K562 treated with DMSO at 1 percent for 4 hours (cell line): Measurements from ENCODE around the gene MARCHF10. TPM values are rescaled to one million over a fixed set of nuclear protein-coding genes. Genes with fewer than 3 reads are reported as not detected.

Experiments
- total RNA-seq: library from RNA; unstranded; fragments of 300-600 nt; gene quantifications from 2 replicates; pipeline ENCODE4 v1.2.3, GENCODE V29; 2022; ENCODE audit not compliant: insufficient read depth

The MARCHF10 gene
- not detected in 2 replicates for total RNA-seq

GRCh38 chr17:62807812-62808575, at the start of gene MARCHF10:
Gene MARCHF10 (minus strand): TSS chr17:62808314. CDS start chr17:62801735, 6,579 bp downstream.

Other genes starting within 250 kb of the MARCHF10 start
- 11.4 and 15.6 TPM in 2 replicates for gene MRC2, start 180.6 kb downstream of the MARCHF10 start, total RNA-seq
- 2.0 and 2.2 TPM in 2 replicates for gene TANC2, start 157.9 kb upstream of the MARCHF10 start, total RNA-seq